SK-N-SH (cell line): ENCODE measurements around the gene MYBPC3. TPM values are rescaled to one million over a fixed set of nuclear protein-coding genes. Genes with fewer than 3 reads are reported as not detected.
A peak's percentile ranks its signal among the peaks of the same experiment; 100 is the strongest.

ENCODE experiments used
- CTCF ChIA-PET: fragments of 300-600, 350-600 bp; formaldehyde crosslinking; extraction: SDS; loops from one replicate; lab custom pipeline; 2021; lab: Yijun Ruan, JAX
- POLR2A ChIA-PET: fragments of 350-600 bp; sonication (Branson Sonifier 250); formaldehyde crosslinking; extraction: SDS; loops from one replicate; lab custom pipeline; 2020; ENCODE audit warnings: antibody characterized with exemption, inconsistent platforms; lab: Yijun Ruan, JAX
- DNase-seq: peaks from one replicate; pipeline ENCODE4 v3.0.0; 2012
- H2AFZ ChIP-seq: fragments of 200-600 bp; sonication (generic); 2 replicates; pipeline ENCODE4 v1.8.1; 2016; ENCODE audit warnings: antibody characterized with exemption, mild to moderate bottlenecking, low read depth
- H3F3A ChIP-seq: fragments of 200-600 bp; sonication (generic); replicated peaks from 2 replicates; pipeline ENCODE3; 2016; ENCODE audit warnings: antibody characterized with exemption, mild to moderate bottlenecking; ENCODE audit not compliant: insufficient read depth
- H3K27ac ChIP-seq, 2 experiments: fragments of 200-500 bp in 1 of 2; fragments of 200-600 bp in 1 of 2; sonication (Bioruptor generic) in 1 of 2; sonication (generic), shearing (Covaris generic) in 1 of 2; 2 replicates each; pipeline versions ENCODE4 v1.5.1 to v1.6.1; 2014 to 2016; ENCODE audit warnings: low read depth in 2 of 2, inconsistent platforms in 1 of 2, low read length in 1 of 2, mild to moderate bottlenecking in 1 of 2, mixed read lengths in 1 of 2
- H3K27me3 ChIP-seq: fragments of 200-600 bp; sonication (generic), shearing (Covaris generic); 2 replicates; pipeline ENCODE4 v1.6.1; 2016; ENCODE audit warnings: mixed run types; ENCODE audit not compliant: insufficient read depth
- H3K36me3 ChIP-seq, 2 experiments: fragments of 200-500 bp in 1 of 2; fragments of 200-600 bp in 1 of 2; sonication (Bioruptor generic) in 1 of 2; sonication (generic) in 1 of 2; replicated peaks in 1 of 2; 2 replicates each; pipeline versions ENCODE3 to v1.5.1; 2014 to 2016; ENCODE audit warnings: low read length in 1 of 2, mild to moderate bottlenecking in 1 of 2; ENCODE audit not compliant: insufficient read depth in 2 of 2, control insufficient read depth in 1 of 2
- H3K4me1 ChIP-seq, 2 experiments: fragments of 200-500 bp in 1 of 2; fragments of 200-600 bp in 1 of 2; sonication (Bioruptor generic) in 1 of 2; sonication (generic), shearing (Covaris generic) in 1 of 2; 2 replicates each; pipeline versions ENCODE4 v1.5.1 to v1.6.1; 2014 to 2016; ENCODE audit warnings: low read depth in 1 of 2, low read length in 1 of 2, mixed run types in 1 of 2; ENCODE audit not compliant: insufficient read depth in 2 of 2, control insufficient read depth in 1 of 2
- H3K4me2 ChIP-seq: fragments of 200-600 bp; sonication (generic), shearing (Covaris generic); 2 replicates; pipeline ENCODE4 v1.6.1; 2017; ENCODE audit warnings: mixed run types
- H3K4me3 ChIP-seq, 2 experiments: fragments of 200-500 bp in 1 of 2; fragments of 200-600 bp in 1 of 2; sonication (Bioruptor generic) in 1 of 2; sonication (generic), shearing (Covaris generic) in 1 of 2; 2 replicates each; pipeline versions ENCODE4 v1.5.1 to v1.8.1; 2014 to 2016; ENCODE audit warnings: low read depth in 2 of 2, inconsistent platforms in 1 of 2, low read length in 1 of 2, mild to moderate bottlenecking in 1 of 2, mixed read lengths in 1 of 2, moderate library complexity in 1 of 2
- H3K79me2 ChIP-seq: fragments of 200-600 bp; sonication (generic); 2 replicates; pipeline ENCODE4 v1.8.1; 2017; ENCODE audit warnings: mild to moderate bottlenecking; ENCODE audit not compliant: insufficient read depth
- H3K9ac ChIP-seq: fragments of 200-600 bp; sonication (generic); 2 replicates; pipeline ENCODE4 v1.6.1; 2017; ENCODE audit warnings: mixed run types
- H3K9me2 ChIP-seq: fragments of 200-600 bp; sonication (generic); 2 replicates; pipeline ENCODE4 v1.6.1; 2017; ENCODE audit warnings: mixed run types
- H3K9me3 ChIP-seq: fragments of 200-600 bp; sonication (generic); 2 replicates; pipeline ENCODE4 v1.6.1; 2017; ENCODE audit warnings: mixed run types, mild to moderate bottlenecking, moderate library complexity
- H4K20me1 ChIP-seq: fragments of 200-600 bp; sonication (generic); 2 replicates; pipeline ENCODE4 v1.6.1; 2017; ENCODE audit warnings: mild to moderate bottlenecking, mixed run types; ENCODE audit not compliant: insufficient read depth
- CHD2 ChIP-seq: fragments of 150-350 bp; IDR thresholded peaks from 2 replicates; pipeline ENCODE4 v1.6.1; 2018; ENCODE audit warnings: low read length; ENCODE audit not compliant: partially characterized antibody
- ELF1 ChIP-seq: IDR thresholded peaks from 2 replicates; pipeline ENCODE4 v1.4.0; 2012
- EP300 ChIP-seq, 2 experiments: IDR thresholded peaks; 2 replicates each; pipeline versions ENCODE4 v1.4.0 to v1.6.1; 2012; ENCODE audit warnings: borderline replicate concordance in 1 of 2, low read depth in 1 of 2, low read length in 1 of 2
- EZH2phosphoT487 ChIP-seq: fragments of 200-600 bp; sonication (generic); IDR thresholded peaks from 2 replicates; pipeline ENCODE4 v1.6.1; 2017; ENCODE audit warnings: low read depth, mixed run types, mild to moderate bottlenecking, antibody characterized with exemption, moderate library complexity, borderline replicate concordance
- FOXJ3 ChIP-seq: sonication (generic); formaldehyde crosslinking; IDR thresholded peaks from 2 replicates; pipeline ENCODE4 v1.5.1; 2020; ENCODE audit warnings: mild to moderate bottlenecking, missing genetic modification reagents
- FOXM1 ChIP-seq: IDR thresholded peaks from 2 replicates; pipeline ENCODE4 v1.4.0; 2012; ENCODE audit warnings: low read depth, mild to moderate bottlenecking
- GATA2 ChIP-seq: sonication (generic); formaldehyde crosslinking; IDR thresholded peaks from 2 replicates; pipeline ENCODE4 v1.5.0; 2020; ENCODE audit warnings: mild to moderate bottlenecking, missing genetic modification reagents
- MXI1 ChIP-seq: IDR thresholded peaks from 2 replicates; pipeline ENCODE4 v1.6.1; 2012; ENCODE audit warnings: mild to moderate bottlenecking, low read depth, low read length, improper control_type of control experiment
- NFIC ChIP-seq: IDR thresholded peaks from 2 replicates; pipeline ENCODE4 v1.4.0; 2012; ENCODE audit warnings: borderline replicate concordance
- RAD21 ChIP-seq: IDR thresholded peaks from 2 replicates; pipeline ENCODE4 v1.6.1; 2012; ENCODE audit warnings: mild to moderate bottlenecking, low read length
- RCOR1 ChIP-seq: fragments of 150-350 bp; IDR thresholded peaks from 2 replicates; pipeline ENCODE4 v1.6.1; 2017; ENCODE audit warnings: antibody characterized with exemption, low read length
- REST ChIP-seq: IDR thresholded peaks from 2 replicates; pipeline ENCODE4 v1.6.1; 2012; ENCODE audit warnings: mild to moderate bottlenecking, low read depth, low read length, moderate library complexity
- SIN3A ChIP-seq: IDR thresholded peaks from 2 replicates; pipeline ENCODE4 v1.6.1; 2012; ENCODE audit warnings: low read depth, mild to moderate bottlenecking, low read length, moderate library complexity, borderline replicate concordance
- TAF1 ChIP-seq: IDR thresholded peaks from 2 replicates; pipeline ENCODE4 v1.6.1; 2012; ENCODE audit warnings: low read depth, mild to moderate bottlenecking, low read length, moderate library complexity, borderline replicate concordance
- TEAD4 ChIP-seq: IDR thresholded peaks from 2 replicates; pipeline ENCODE4 v1.4.0; 2012; ENCODE audit warnings: mild to moderate bottlenecking, borderline replicate concordance; ENCODE audit not compliant: insufficient read depth
- USF1 ChIP-seq: IDR thresholded peaks from 2 replicates; pipeline ENCODE4 v1.4.0; 2012; ENCODE audit warnings: low read depth, borderline replicate concordance
- WGBS: methylation state at CpG from one replicate; pipeline ENCODE4 v1.1.6; 2017; ENCODE audit warnings: low lambda C conversion rate; 5-methylcytosine and 5-hydroxymethylcytosine counted together
- polyA plus RNA-seq, 3 experiments: library from polyadenylated mRNA; depleted of rRNA; stranded (reverse); fragments of >200 nt; gene quantifications; 2 replicates each; pipeline ENCODE4 v1.2.3, GENCODE V29; 2012

MYBPC3 gene
- polyA plus RNA-seq (2012; rRNA removed): not detected in 2 replicates
- not detected in 2 replicates for polyA plus RNA-seq (2012; cell fraction: cytosol; rRNA removed)
- polyA plus RNA-seq (2012; cell fraction: nucleus; rRNA removed): not detected in 2 replicates

GRCh38 chr11:47352556-47352955, at the start of gene MYBPC3:
MYBPC3 (minus strand) TSS chr11:47352702; CDS start chr11:47352647, 55 bp downstream.
- Histone ChIP-seq H3K27ac (no peak within 1 kb of the TSS), H3K9me3 (no peaks in the 10 kb centered on the region), H3K79me2 (no peaks in the 10 kb centered on the region)
- CTCF ChIA-PET: interaction anchor here (1.9 to 3.6 kb wide), 3 partner anchors 20 to 175 kb away, joined by 7 to 26 read pairs (median 9); partner anchors contain the start of gene MADD
- POLR2A ChIA-PET: no interaction called here
- TF ChIP-seq TEAD4: no peak
- TF ChIP-seq FOXM1: no peak
- TF ChIP-seq EZH2phosphoT487: no peak
- no peak for TF ChIP-seq SIN3A
- TF ChIP-seq, all 33 proteins: peak for 0
- Histone ChIP-seq H3K4me3 (no peak within 1 kb of the TSS), H3K4me2 (no peak within 1 kb of the TSS), H3K9me2 (no peaks in the 10 kb centered on the region), H3K27me3 (no peaks in the 10 kb centered on the region), H2AFZ (no peak within 1 kb of the TSS), H3K9ac (no peak within 1 kb of the TSS), H3K36me3 (no peaks in the 10 kb centered on the region), H3F3A (peaks cover 5% of the 10 kb centered on the region), H4K20me1 (no peaks in the 10 kb centered on the region), H3K4me1 (peaks cover 0 to 10% of the 10 kb centered on the region in 2 experiments; a peak in 1 of 4 replicates)
- WGBS: 81% methylated on average over 4 of the region's 5 CpGs
- DNase-seq: peak; percentile 26

- H3K4me2 ChIP-seq: peak overlapping the region; percentile 71; the same call in 1 of the 2 replicates
- H3K36me3 ChIP-seq: no peaks in the 10 kb centered on the region
- no peak overlapping the region for H3K9ac ChIP-seq
- peaks cover 17% of the 10 kb centered on the region for H3F3A ChIP-seq
- CTCF ChIA-PET: interaction anchor here (0.7 to 20.7 kb wide), 3 partner anchors 29 to 1773 kb away, joined by 3 to 239 read pairs (median 3); no protein-coding TSS in a partner anchor
- POLR2A ChIA-PET: interaction anchor here (0.6 to 0.7 kb wide), 3 partner anchors 9 to 213 kb away, joined by 3 read pairs; no protein-coding TSS in a partner anchor
- peaks cover 5 to 17% of the 10 kb centered on the region in 2 experiments; a peak in 3 of 4 replicates for H3K4me1 ChIP-seq
- TF ChIP-seq CHD2: peak; percentile 17
- no peak for TF ChIP-seq TAF1
- TF ChIP-seq MXI1: peak; percentile 55; the same call in 1 of the 2 replicates
- peak; percentile 91 for TF ChIP-seq GATA2 (CRISPR knock-in tag)
- no peak for TF ChIP-seq NFIC
- TF ChIP-seq RAD21: peak; percentile 13; the same call in 1 of the 2 replicates
- TF ChIP-seq EP300 (IDR thresholded peaks at IDR 0.05; ENCODE audit: borderline replicate concordance in 1 of 2, low read depth in 1 of 2, low read length in 1 of 2): peak in 1 of 2 experiments; percentile 62; a peak in 1 of 4 replicates
- 0 out of 2 replicates have a peak, but pooled peaks have one; percentile 35 for TF ChIP-seq FOXJ3 (CRISPR knock-in tag)
- TF ChIP-seq USF1: no peak
- no peak for TF ChIP-seq RCOR1
- TF ChIP-seq ELF1: no peak
- TF ChIP-seq REST: peak; percentile 51; the same call in 1 of the 2 replicates
- TF ChIP-seq, all 33 proteins: peak for 7
- Histone ChIP-seq H3K27me3 (no peaks in the 10 kb centered on the region), H3K9me3 (no peaks in the 10 kb centered on the region), H3K79me2 (no peaks in the 10 kb centered on the region), H3K9me2 (no peaks in the 10 kb centered on the region), H3K4me3 (peak overlapping the region in 1 of 2 experiments; percentile 49; a peak in 1 of 4 replicates), H2AFZ (peak overlapping the region; percentile 55; the same call in 1 of the 2 replicates), H3K27ac (peak overlapping the region in 1 of 2 experiments; percentile 86; a peak in 2 of 4 replicates), H4K20me1 (no peaks in the 10 kb centered on the region)
- WGBS: 60% methylated on average over 8 of the region's 8 CpGs
- peak; percentile 83 for DNase-seq
Measured at GRCh38 chr11:47400768-47401279, 48.3 kb upstream of the MYBPC3 start.
